ENCODE measurements around the gene DNAH3. TPM values are rescaled to one million over a fixed set of nuclear protein-coding genes. Genes with fewer than 3 reads are reported as not detected.
"Not testable (repeated sequence)": the region's sequence is repeated elsewhere in the genome, so short reads cannot be mapped to it uniquely, and the experiment has no call there.

Gene DNAH3
- total RNA-seq, 2 donors from 2014 or later = 0.40 to 0.82 TPM

DNA sequence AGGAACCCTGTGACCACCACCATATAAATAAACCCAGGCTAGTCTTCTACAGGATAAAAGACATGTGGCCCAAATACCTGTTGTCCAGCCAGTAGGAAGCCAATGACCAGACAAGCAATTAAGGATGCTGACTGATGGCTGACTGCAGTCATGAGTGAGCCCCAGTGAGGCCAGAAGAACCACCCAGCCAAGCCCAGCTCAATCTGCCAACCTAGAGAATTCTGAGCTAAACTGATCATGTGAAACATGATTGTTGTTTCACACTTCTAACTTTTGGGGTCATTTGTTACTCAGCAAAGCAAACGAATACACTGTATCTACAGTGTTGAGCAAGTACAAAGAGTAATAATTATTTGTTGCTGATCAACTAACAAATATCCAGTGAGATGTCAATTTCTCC, 86.4 kb downstream of the DNAH3 start:
- Histone ChIP-seq H3K9ac (ENCODE audit: extremely low read depth, low read length, poor library complexity, severe bottlenecking) (no peak overlapping the region), H3K27me3 (ENCODE audit: control insufficient read depth, insufficient read depth, low read length, poor library complexity, severe bottlenecking) (no peaks in the 10 kb centered on the region), H3K4me1 (ENCODE audit: control insufficient read depth, insufficient read depth, low read length) (no peaks in the 10 kb centered on the region), H3K36me3 (ENCODE audit: control insufficient read depth, insufficient read depth, low read length) (no peaks in the 10 kb centered on the region), H3K9me3 (ENCODE audit: control insufficient read depth, low read length) (peaks cover 6% of the 10 kb centered on the region), H3K27ac (ENCODE audit: low read depth, low read length) (no peak overlapping the region), H3K4me3 (ENCODE audit: low read length) (no peak overlapping the region)
- Mint-ChIP-seq H3K4me1 (no peaks in the 10 kb centered on the region), H3K36me3 (ENCODE audit: low read depth) (no peaks in the 10 kb centered on the region), H3K27me3 (ENCODE audit: insufficient read depth) (peaks cover 3% of the 10 kb centered on the region), H3K4me3 (no peak overlapping the region), H3K27ac (no peak overlapping the region), H3K9me3 (peaks cover 4% of the 10 kb centered on the region)
- no peak for DNase-seq
- TF ChIP-seq, protein P1, sequence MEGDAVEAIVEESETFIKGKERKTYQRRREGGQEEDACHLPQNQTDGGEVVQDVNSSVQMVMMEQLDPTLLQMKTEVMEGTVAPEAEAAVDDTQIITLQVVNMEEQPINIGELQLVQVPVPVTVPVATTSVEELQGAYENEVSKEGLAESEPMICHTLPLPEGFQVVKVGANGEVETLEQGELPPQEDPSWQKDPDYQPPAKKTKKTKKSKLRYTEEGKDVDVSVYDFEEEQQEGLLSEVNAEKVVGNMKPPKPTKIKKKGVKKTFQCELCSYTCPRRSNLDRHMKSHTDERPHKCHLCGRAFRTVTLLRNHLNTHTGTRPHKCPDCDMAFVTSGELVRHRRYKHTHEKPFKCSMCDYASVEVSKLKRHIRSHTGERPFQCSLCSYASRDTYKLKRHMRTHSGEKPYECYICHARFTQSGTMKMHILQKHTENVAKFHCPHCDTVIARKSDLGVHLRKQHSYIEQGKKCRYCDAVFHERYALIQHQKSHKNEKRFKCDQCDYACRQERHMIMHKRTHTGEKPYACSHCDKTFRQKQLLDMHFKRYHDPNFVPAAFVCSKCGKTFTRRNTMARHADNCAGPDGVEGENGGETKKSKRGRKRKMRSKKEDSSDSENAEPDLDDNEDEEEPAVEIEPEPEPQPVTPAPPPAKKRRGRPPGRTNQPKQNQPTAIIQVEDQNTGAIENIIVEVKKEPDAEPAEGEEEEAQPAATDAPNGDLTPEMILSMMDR (conservative IDR thresholded peaks at IDR 0.05) = no peak
- WGBS, 2 experiments (ENCODE audit: insufficient coverage in 1 of 2, insufficient read length in 1 of 2) = no CpG with 5 or more reads among the region's 1 CpG

GRCh38 chr16:21063314-21063713, 87.3 kb downstream of the DNAH3 start:
- 84 to 100% methylated on average over 1 to 5 of the region's 6 CpGs for WGBS, 2 experiments (ENCODE audit: insufficient coverage in 1 of 2, insufficient read length in 1 of 2)
- not testable (repeated sequence) for H3K4me3 ChIP-seq (ENCODE audit: low read length); DNase-seq; H3K9me3 ChIP-seq (ENCODE audit: control insufficient read depth, low read length); H3K36me3 Mint-ChIP-seq (ENCODE audit: low read depth); H3K9me3 Mint-ChIP-seq; H3K27me3 Mint-ChIP-seq (ENCODE audit: insufficient read depth); H3K4me1 ChIP-seq (ENCODE audit: control insufficient read depth, insufficient read depth, low read length); H3K36me3 ChIP-seq (ENCODE audit: control insufficient read depth, insufficient read depth, low read length); H3K9ac ChIP-seq (ENCODE audit: extremely low read depth, low read length, poor library complexity, severe bottlenecking); H3K27ac ChIP-seq (ENCODE audit: low read depth, low read length); H3K4me1 Mint-ChIP-seq; H3K4me3 Mint-ChIP-seq; H3K27me3 ChIP-seq (ENCODE audit: control insufficient read depth, insufficient read depth, low read length, poor library complexity, severe bottlenecking); H3K27ac Mint-ChIP-seq

DNA sequence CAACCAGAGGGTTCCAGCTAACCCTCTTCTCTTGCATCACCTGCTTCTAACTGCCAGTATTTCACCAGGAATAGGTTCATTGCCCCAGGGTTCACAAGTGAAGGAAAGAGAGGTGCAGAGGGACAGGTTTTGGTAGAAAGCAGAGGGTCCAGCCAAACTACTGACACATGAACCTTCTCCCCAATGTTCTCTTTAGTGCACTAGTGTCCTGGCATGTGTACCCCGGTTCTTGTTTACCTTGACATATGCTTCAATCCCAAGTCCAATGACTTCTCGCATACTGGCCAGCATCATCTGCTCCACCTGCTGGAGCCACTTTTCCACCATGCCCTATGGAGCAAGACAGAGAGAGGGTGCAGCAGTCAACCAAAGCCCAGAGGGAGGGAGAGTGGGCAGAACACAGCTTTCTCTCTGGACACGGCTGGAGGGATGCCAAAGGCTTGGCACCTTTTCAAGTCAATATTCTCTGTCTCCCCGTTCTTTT, 90.6 kb downstream of the DNAH3 start:
- Histone ChIP-seq H3K36me3 (ENCODE audit: control insufficient read depth, insufficient read depth, low read length) (no peaks in the 10 kb centered on the region), H3K27me3 (ENCODE audit: control insufficient read depth, insufficient read depth, low read length, poor library complexity, severe bottlenecking) (no peaks in the 10 kb centered on the region), H3K9ac (ENCODE audit: extremely low read depth, low read length, poor library complexity, severe bottlenecking) (no peak overlapping the region), H3K4me3 (ENCODE audit: low read length) (no peak overlapping the region), H3K27ac (ENCODE audit: low read depth, low read length) (no peak overlapping the region), H3K9me3 (ENCODE audit: control insufficient read depth, low read length) (peaks cover 6% of the 10 kb centered on the region), H3K4me1 (ENCODE audit: control insufficient read depth, insufficient read depth, low read length) (no peaks in the 10 kb centered on the region)
- Mint-ChIP-seq H3K4me3 (no peak overlapping the region), H3K4me1 (no peaks in the 10 kb centered on the region), H3K27me3 (ENCODE audit: insufficient read depth) (peaks cover 4% of the 10 kb centered on the region), H3K9me3 (peaks cover 4% of the 10 kb centered on the region), H3K36me3 (ENCODE audit: low read depth) (no peaks in the 10 kb centered on the region), H3K27ac (no peak overlapping the region)
- no peak for DNase-seq
- TF ChIP-seq, protein P1 (conservative IDR thresholded peaks at IDR 0.05) = no peak
- WGBS, 2 experiments (ENCODE audit: insufficient coverage in 1 of 2, insufficient read length in 1 of 2) = 57 to 87% methylated on average over 1 to 4 of the region's 4 CpGs

DNA sequence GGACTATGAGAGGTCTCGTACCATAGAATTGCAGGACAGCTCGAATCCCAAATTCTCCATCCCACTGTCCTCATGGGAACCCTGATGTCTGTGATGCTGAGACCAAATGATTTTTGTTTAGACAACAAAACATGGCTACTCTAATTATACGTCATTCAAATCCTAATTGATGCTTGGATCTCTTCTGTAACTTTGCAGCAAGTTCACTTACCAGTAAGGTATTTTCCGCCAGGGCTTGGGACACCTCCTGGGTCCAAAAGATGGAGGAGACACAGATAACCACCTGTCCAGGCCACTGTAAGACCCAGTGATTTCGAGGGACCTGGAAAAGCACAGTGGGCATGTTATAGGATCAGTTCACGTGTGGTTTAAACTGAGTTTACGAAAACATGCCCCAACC, 92.8 kb downstream of the DNAH3 start:
- Histone ChIP-seq H3K4me1 (ENCODE audit: control insufficient read depth, insufficient read depth, low read length) (no peaks in the 10 kb centered on the region), H3K27me3 (ENCODE audit: control insufficient read depth, insufficient read depth, low read length, poor library complexity, severe bottlenecking) (no peaks in the 10 kb centered on the region), H3K4me3 (ENCODE audit: low read length) (no peak overlapping the region), H3K9ac (ENCODE audit: extremely low read depth, low read length, poor library complexity, severe bottlenecking) (no peak overlapping the region), H3K27ac (ENCODE audit: low read depth, low read length) (no peak overlapping the region), H3K9me3 (ENCODE audit: control insufficient read depth, low read length) (no peaks in the 10 kb centered on the region), H3K36me3 (ENCODE audit: control insufficient read depth, insufficient read depth, low read length) (no peaks in the 10 kb centered on the region)
- peaks cover 4% of the 10 kb centered on the region for H3K27me3 Mint-ChIP-seq (ENCODE audit: insufficient read depth)
- H3K4me1 Mint-ChIP-seq = no peaks in the 10 kb centered on the region
- H3K27ac Mint-ChIP-seq = no peak overlapping the region
- WGBS, 2 experiments (ENCODE audit: insufficient coverage in 1 of 2, insufficient read length in 1 of 2) = 89 to 90% methylated on average over 4 to 7 of the region's 7 CpGs
- H3K4me3 Mint-ChIP-seq = no peak overlapping the region
- H3K36me3 Mint-ChIP-seq (ENCODE audit: low read depth) = no peaks in the 10 kb centered on the region
- TF ChIP-seq, protein P1 (conservative IDR thresholded peaks at IDR 0.05) = no peak
- H3K9me3 Mint-ChIP-seq = no peaks in the 10 kb centered on the region
- no peak for DNase-seq

Measured in endodermal cell (in vitro differentiated cells).